Measurements from ENCODE around the gene ELN.

DNA sequence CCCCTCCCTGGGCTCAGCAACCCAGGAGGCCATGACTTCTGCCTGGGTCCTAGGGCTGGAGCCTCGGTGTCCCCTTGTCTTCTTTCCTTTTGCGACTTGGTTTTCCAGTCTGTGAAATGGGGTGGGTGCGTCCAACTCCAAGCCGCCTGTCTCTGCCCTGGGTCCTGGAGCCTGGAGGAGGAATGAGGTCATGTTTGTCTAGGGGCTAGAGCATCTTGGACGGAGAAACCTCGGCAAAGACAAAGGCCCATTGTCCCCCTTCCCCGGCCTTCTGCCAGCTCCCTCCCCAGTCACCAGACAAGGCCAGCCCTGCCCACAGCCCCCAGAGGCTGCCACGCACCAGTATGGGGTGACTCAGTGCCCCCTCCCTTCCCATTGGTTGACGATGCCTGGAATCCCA is 39.8 kb upstream of the ELN start:
- TF ChIP-seq, protein P1, sequence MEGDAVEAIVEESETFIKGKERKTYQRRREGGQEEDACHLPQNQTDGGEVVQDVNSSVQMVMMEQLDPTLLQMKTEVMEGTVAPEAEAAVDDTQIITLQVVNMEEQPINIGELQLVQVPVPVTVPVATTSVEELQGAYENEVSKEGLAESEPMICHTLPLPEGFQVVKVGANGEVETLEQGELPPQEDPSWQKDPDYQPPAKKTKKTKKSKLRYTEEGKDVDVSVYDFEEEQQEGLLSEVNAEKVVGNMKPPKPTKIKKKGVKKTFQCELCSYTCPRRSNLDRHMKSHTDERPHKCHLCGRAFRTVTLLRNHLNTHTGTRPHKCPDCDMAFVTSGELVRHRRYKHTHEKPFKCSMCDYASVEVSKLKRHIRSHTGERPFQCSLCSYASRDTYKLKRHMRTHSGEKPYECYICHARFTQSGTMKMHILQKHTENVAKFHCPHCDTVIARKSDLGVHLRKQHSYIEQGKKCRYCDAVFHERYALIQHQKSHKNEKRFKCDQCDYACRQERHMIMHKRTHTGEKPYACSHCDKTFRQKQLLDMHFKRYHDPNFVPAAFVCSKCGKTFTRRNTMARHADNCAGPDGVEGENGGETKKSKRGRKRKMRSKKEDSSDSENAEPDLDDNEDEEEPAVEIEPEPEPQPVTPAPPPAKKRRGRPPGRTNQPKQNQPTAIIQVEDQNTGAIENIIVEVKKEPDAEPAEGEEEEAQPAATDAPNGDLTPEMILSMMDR (IDR thresholded peaks at IDR 0.05): no peak
- TF ChIP-seq POLR2AphosphoS5 (IDR thresholded peaks at IDR 0.05): no peak
